ENCODE measurements around the gene SF3B2. TPM values are rescaled to one million over a fixed set of nuclear protein-coding genes. Genes with fewer than 3 reads are reported as not detected.

SF3B2 gene
- total and polyA plus RNA-seq, 9 of the 15 experiments (the other 6 are each of a cell fraction or from before 2014, with no cell fraction given) = 58.3 to 248 (median 157) TPM

- TF ChIP-seq ZNF57 (CRISPR knock-in tag; IDR thresholded peaks at IDR 0.05) (no peak), NCOA4 (IDR thresholded peaks at IDR 0.05; ENCODE audit: partially characterized antibody) (no peak), SMAD2 (IDR thresholded peaks at IDR 0.05; ENCODE audit: low read depth, low read length) (no peak), ZNF133 (CRISPR knock-in tag; IDR thresholded peaks at IDR 0.05) (no peak), TRIM28 (IDR thresholded peaks at IDR 0.05) (no peak), E2F1 (CRISPR knock-in tag; IDR thresholded peaks at IDR 0.05) (peak; percentile 42), FOS (IDR thresholded peaks at IDR 0.05; ENCODE audit: extremely low read depth, insufficient read length) (peak; percentile 28), HNRNPUL1 (IDR thresholded peaks at IDR 0.05; ENCODE audit: low read length) (no peak), ZNF24 (IDR thresholded peaks at IDR 0.05) (no peak), BRD4 (IDR thresholded peaks at IDR 0.05) (peak; percentile 69; the same call in 1 of the 2 replicates), TEAD4 (IDR thresholded peaks at IDR 0.05; ENCODE audit: low read length) (no peak; the same call in 1 of the 2 replicates), TEAD4 (CRISPR knock-in tag; IDR thresholded peaks at IDR 0.05; ENCODE audit: borderline replicate concordance) (no peak), ZNF584 (CRISPR knock-in tag; IDR thresholded peaks at IDR 0.05; ENCODE audit: low read depth) (no peak), ZNF766 (CRISPR knock-in tag; conservative IDR thresholded peaks at IDR 0.05) (no peak), HNRNPH1 (optimal IDR thresholded peaks at IDR 0.05; ENCODE audit: low read depth, low read length) (no peak), BCL6 (CRISPR knock-in tag; IDR thresholded peaks at IDR 0.05) (no peak), SP1 (CRISPR knock-in tag; IDR thresholded peaks at IDR 0.05) (peak; percentile 89), HDAC2 (IDR thresholded peaks at IDR 0.05) (peak; percentile 47; the same call in 1 of the 2 replicates), GABPA (tag; conservative IDR thresholded peaks at IDR 0.05; ENCODE audit: low read depth) (peak; percentile 98), ZEB2 (IDR thresholded peaks at IDR 0.05) (no peak), CREBBP (IDR thresholded peaks at IDR 0.05; ENCODE audit: low read depth, low read length) (no peak), XRCC3 (IDR thresholded peaks at IDR 0.05) (no peak), ZNF311 (CRISPR knock-in tag; IDR thresholded peaks at IDR 0.05) (no peak), NKRF (IDR thresholded peaks at IDR 0.05; ENCODE audit: borderline replicate concordance) (peak; percentile 88), ATF4 (CRISPR knock-in tag; IDR thresholded peaks at IDR 0.05) (no peak), MCM5 (IDR thresholded peaks at IDR 0.05; ENCODE audit: low read depth) (no peak), KDM1A (IDR thresholded peaks at IDR 0.05) (no peak), SNRNP70 (optimal IDR thresholded peaks at IDR 0.05; ENCODE audit: low read depth, low read length) (no peak), ZBTB1 (CRISPR knock-in tag; IDR thresholded peaks at IDR 0.05; ENCODE audit: borderline replicate concordance, low read depth) (no peak; the same call in 1 of the 2 replicates)
These were observed at the start of gene SF3B2 (continued) for GRCh38 chr11:66051766-66052663.

Measured in K562 (cell line).